MM.1S (cell line): ENCODE data around the gene FOXC1.

ENCODE experiments used
- DNase-seq: peaks from one replicate; pipeline ENCODE4 v3.0.0-alpha.2; 2015
- H2AFZ ChIP-seq: fragments of 300-600 bp; sonication (generic); 2 replicates; pipeline ENCODE4 v1.6.0; 2016; ENCODE audit warnings: antibody characterized with exemption, low read length
- H3F3A ChIP-seq: fragments of 300-600 bp; sonication (generic); 2 replicates; pipeline ENCODE4 v1.6.1; 2016; ENCODE audit warnings: mild to moderate bottlenecking, antibody characterized with exemption, low read length, moderate library complexity, mixed read lengths; ENCODE audit not compliant: insufficient read depth
- H3K27ac ChIP-seq: fragments of 300-600 bp; sonication (generic); 2 replicates; pipeline ENCODE4 v1.5.1; 2016; ENCODE audit warnings: mild to moderate bottlenecking, low read length
- H3K27me3 ChIP-seq: fragments of 300-600 bp; sonication (generic); replicated peaks from 2 replicates; pipeline ENCODE4 v1.6.0; 2016; ENCODE audit warnings: low read length; ENCODE audit not compliant: insufficient read depth
- H3K36me3 ChIP-seq: fragments of 300-600 bp; sonication (generic); replicated peaks from 2 replicates; pipeline ENCODE4 v1.6.1; 2016; ENCODE audit warnings: mild to moderate bottlenecking, low read length, mixed read lengths; ENCODE audit not compliant: insufficient read depth
- H3K4me1 ChIP-seq: fragments of 300-600 bp; sonication (generic); 2 replicates; pipeline ENCODE4 v1.6.1; 2016; ENCODE audit warnings: low read length, mixed read lengths
- H3K4me2 ChIP-seq: fragments of 300-600 bp; sonication (generic); 2 replicates; pipeline ENCODE4 v1.6.0; 2016; ENCODE audit warnings: low read depth, low read length
- H3K4me3 ChIP-seq: fragments of 300-600 bp; sonication (generic); 2 replicates; pipeline ENCODE4 v1.5.1; 2016; ENCODE audit warnings: low read length, mixed read lengths
- H3K79me2 ChIP-seq: fragments of 300-600 bp; sonication (generic); 2 replicates; pipeline ENCODE4 v1.6.1; 2016; ENCODE audit warnings: mixed run types, low read length, mixed read lengths
- H3K9ac ChIP-seq: fragments of 300-600 bp; sonication (generic); 2 replicates; pipeline ENCODE4 v1.6.1; 2016; ENCODE audit warnings: low read length, mixed read lengths
- H3K9me2 ChIP-seq: fragments of 300-600 bp; sonication (generic); replicated peaks from 2 replicates; pipeline ENCODE4 v1.6.1; 2016; ENCODE audit warnings: mild to moderate bottlenecking, low read length, mixed read lengths; ENCODE audit not compliant: insufficient read depth
- H3K9me3 ChIP-seq: fragments of 300-600 bp; sonication (generic); replicated peaks from 2 replicates; pipeline ENCODE4 v1.6.1; 2016; ENCODE audit warnings: mild to moderate bottlenecking, low read length, mixed read lengths; ENCODE audit not compliant: insufficient read depth
- H4K20me1 ChIP-seq: fragments of 300-600 bp; sonication (generic); 2 replicates; pipeline ENCODE4 v1.6.1; 2016; ENCODE audit warnings: mild to moderate bottlenecking, low read length, moderate library complexity, mixed read lengths; ENCODE audit not compliant: insufficient read depth
- EZH2 ChIP-seq: fragments of 300-600 bp; sonication (generic); optimal IDR thresholded peaks from 2 replicates; pipeline ENCODE3; 2017; ENCODE audit warnings: low read depth, mild to moderate bottlenecking, antibody characterized with exemption, low read length, mixed read lengths
- EZH2phosphoT487 ChIP-seq: fragments of 300-600 bp; sonication (generic); IDR thresholded peaks from 2 replicates; pipeline ENCODE4 v1.6.1; 2018; ENCODE audit warnings: antibody characterized with exemption, low read length
- TF ChIP-seq, protein P1 (sequence below): fragments of 300-600 bp; sonication (generic); IDR thresholded peaks from 2 replicates; pipeline ENCODE4 v1.5.1; 2016; ENCODE audit warnings: antibody characterized with exemption, low read length, mixed read lengths

Gene FOXC1

DNA sequence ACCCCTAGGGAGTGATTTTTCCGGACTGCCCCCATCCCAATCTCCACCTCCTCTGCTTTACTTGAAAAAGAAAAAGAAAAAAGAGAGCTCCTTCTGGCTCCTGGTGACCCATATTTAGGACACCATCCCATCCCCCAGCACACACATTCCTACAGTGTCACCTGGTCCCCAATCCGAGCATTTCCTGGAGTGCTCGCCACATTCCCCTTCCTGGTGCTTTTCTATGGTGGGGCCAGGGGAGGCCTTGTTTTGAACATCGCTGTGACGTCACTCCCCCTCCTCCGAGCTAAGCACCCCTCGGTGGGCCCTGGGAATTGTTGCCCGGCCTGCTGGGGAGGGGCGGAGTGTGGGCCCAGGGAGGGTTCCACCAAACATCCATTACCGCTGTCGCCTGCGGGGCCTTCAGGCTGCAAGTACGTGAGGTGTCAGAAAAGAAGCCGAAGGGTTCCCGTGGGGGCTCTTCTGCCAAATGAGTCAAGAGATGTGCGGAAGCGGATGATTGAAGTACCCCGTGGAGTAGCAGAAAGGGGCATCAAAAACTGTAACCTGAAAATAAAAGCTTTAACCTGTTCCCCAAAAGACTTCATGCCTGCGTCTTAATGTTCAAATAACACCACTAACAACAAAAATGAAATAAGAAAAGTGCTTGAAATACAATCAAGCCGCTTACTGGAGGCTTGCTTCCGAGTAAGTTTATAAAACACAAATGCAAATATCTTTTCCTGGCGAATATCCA lies 2.8 kb upstream of the FOXC1 start:
- TF ChIP-seq EZH2phosphoT487 (no peak), EZH2 (no peak)
- TF ChIP-seq, protein P1, sequence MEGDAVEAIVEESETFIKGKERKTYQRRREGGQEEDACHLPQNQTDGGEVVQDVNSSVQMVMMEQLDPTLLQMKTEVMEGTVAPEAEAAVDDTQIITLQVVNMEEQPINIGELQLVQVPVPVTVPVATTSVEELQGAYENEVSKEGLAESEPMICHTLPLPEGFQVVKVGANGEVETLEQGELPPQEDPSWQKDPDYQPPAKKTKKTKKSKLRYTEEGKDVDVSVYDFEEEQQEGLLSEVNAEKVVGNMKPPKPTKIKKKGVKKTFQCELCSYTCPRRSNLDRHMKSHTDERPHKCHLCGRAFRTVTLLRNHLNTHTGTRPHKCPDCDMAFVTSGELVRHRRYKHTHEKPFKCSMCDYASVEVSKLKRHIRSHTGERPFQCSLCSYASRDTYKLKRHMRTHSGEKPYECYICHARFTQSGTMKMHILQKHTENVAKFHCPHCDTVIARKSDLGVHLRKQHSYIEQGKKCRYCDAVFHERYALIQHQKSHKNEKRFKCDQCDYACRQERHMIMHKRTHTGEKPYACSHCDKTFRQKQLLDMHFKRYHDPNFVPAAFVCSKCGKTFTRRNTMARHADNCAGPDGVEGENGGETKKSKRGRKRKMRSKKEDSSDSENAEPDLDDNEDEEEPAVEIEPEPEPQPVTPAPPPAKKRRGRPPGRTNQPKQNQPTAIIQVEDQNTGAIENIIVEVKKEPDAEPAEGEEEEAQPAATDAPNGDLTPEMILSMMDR, result no peak
- H3K27me3 ChIP-seq, result peaks cover 64% of the 10 kb centered on the region
- DNase-seq, result no peak

DNA sequence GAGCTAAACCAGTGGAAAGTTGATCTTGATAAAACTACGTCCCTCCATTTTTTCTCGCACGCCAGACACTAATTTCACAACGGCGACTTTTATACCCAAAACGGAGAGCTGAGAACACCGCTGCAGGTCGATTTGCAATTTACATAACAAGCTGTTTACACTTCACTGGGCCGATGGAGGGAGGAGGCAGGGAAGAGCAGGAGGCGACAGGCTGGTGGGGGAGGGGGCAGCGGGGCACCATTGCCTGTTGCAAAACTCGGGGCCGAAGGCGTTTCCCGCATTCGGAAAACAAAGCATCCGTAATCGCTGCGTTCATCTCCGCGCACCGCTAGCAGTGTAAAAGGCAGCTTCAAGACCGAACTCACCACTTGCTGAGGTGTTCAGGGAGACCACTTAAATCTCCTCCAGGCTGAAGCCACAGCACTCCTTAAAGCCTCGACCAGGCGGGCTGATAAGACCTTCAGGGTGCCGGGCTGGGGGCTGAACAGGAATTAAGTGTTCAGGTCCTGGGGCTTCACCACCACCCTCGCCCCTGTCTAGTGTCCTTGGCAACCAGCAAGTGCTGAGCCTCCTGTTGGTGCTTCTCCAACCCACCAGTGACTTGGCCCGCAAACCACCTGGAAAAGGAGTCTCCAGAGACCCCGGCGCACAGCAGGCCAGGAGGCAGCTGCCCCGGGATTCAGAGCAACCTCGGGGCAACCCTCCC lies 2.0 kb upstream of the FOXC1 start:
- no peak overlapping the region for H3K4me2 ChIP-seq
- H3K27ac ChIP-seq, result no peak overlapping the region
- H3K9me3 ChIP-seq, result no peaks in the 10 kb centered on the region
- H3F3A ChIP-seq, result no peaks in the 10 kb centered on the region
- no peak overlapping the region for H2AFZ ChIP-seq
- TF ChIP-seq EZH2phosphoT487 (no peak), EZH2 (no peak)
- TF ChIP-seq, protein P1, result no peak
- no peaks in the 10 kb centered on the region for H3K9me2 ChIP-seq
- H3K4me3 ChIP-seq, result no peak overlapping the region
- no peak for DNase-seq
- no peak overlapping the region for H3K9ac ChIP-seq
- no peaks in the 10 kb centered on the region for H3K36me3 ChIP-seq
- peaks cover 57% of the 10 kb centered on the region for H3K27me3 ChIP-seq
- no peaks in the 10 kb centered on the region for H4K20me1 ChIP-seq
- H3K79me2 ChIP-seq, result no peaks in the 10 kb centered on the region
- no peaks in the 10 kb centered on the region for H3K4me1 ChIP-seq

More for the DNA sequence above, 2.8 kb upstream of the FOXC1 start:
- Histone ChIP-seq H3K9me2 (no peaks in the 10 kb centered on the region), H3K9me3 (no peaks in the 10 kb centered on the region), H3K36me3 (no peaks in the 10 kb centered on the region), H3K4me2 (no peak overlapping the region), H3K4me3 (no peak overlapping the region), H3K4me1 (no peaks in the 10 kb centered on the region), H3K27ac (no peak overlapping the region), H2AFZ (no peak overlapping the region), H3K9ac (no peak overlapping the region), H3F3A (no peaks in the 10 kb centered on the region), H4K20me1 (no peaks in the 10 kb centered on the region), H3K79me2 (no peaks in the 10 kb centered on the region)

DNA sequence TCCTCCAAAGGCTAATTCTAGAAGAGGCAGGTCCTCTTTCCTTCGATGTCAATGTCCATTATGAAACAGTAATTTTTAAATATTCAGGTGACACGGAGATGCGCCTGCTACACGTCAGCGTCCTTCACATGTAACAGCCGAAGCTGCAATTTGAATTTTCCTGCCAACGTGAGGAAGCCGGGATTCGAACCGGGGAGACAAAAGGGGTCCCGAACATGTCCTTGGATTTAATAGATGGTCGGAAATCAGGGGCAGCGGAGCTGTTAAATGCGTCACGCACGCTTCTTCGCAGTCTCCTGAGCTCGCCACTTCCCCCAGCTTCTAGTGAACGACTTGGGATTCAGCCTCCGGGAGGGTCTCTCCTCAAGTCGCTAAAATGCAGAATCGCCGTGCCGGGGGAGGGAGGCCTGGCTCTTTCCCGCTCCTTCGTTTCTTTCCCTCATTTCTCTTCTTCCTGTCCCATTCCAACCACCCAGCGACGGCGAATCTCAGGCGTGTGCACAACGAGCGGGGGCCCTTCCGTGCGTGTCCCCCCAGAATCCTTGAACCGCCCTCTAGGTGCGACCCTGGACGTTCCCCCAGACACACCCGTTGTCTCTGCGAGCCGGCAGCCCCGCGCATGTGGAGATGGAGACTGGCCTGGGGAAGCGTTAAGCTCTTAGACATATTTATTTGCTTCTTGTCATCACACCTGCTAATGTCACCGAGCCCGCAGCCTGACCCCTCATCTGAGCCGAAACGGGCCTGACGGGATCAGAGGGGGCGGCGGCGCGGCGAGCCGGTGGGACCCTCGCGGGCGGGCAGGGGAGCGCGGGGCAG lies 1.3 kb upstream of the FOXC1 start:
- Histone ChIP-seq H3K4me3 (no peak overlapping the region), H3K9ac (no peak overlapping the region), H3F3A (no peaks in the 10 kb centered on the region), H3K27ac (no peak overlapping the region), H2AFZ (no peak overlapping the region), H3K27me3 (peaks cover 51% of the 10 kb centered on the region), H3K4me2 (no peak overlapping the region), H4K20me1 (no peaks in the 10 kb centered on the region), H3K9me2 (no peaks in the 10 kb centered on the region), H3K36me3 (no peaks in the 10 kb centered on the region), H3K9me3 (no peaks in the 10 kb centered on the region), H3K79me2 (no peaks in the 10 kb centered on the region), H3K4me1 (no peaks in the 10 kb centered on the region)
- DNase-seq, result no peak
- TF ChIP-seq EZH2 (no peak), EZH2phosphoT487 (no peak)
- TF ChIP-seq, protein P1, result no peak
